ENCODE data around the gene HMGCS2. TPM values are rescaled to one million over a fixed set of nuclear protein-coding genes. Genes with fewer than 3 reads are reported as not detected.
A peak's percentile ranks its signal among the peaks of the same experiment; 100 is the strongest.

HMGCS2 gene
- total and polyA plus RNA-seq, 2 experiments from 2014 or later, result not detected

DNA sequence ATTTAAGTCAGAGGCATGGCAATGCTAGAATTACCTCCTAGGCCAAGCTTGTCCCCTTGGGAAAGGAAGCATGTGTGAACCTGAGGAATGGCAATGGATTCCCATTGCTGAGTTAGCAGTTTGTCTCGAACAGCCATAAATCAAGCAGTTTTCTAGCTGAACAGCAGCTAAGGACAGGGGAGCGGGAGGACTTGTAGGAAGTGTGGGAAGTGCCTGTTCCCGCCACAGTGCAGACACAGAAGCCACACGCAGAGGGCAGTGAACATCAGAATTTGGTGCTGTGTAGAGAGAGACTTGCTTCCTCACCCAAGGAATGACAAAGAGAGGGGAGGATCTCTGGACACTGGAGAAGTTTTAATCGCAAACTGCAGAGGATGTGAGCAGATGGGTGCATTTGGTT is 53.2 kb downstream of the HMGCS2 start:
- no peaks in the 10 kb centered on the region for H3K36me3 ChIP-seq (ENCODE audit: low read depth)
- no peaks in the 10 kb centered on the region for H3K27me3 ChIP-seq (replicated peaks; ENCODE audit: insufficient read depth)
- TF ChIP-seq EZH2 (IDR thresholded peaks at IDR 0.05; ENCODE audit: insufficient read depth, poor library complexity, severe bottlenecking) (no peak), EZH2phosphoT487 (IDR thresholded peaks at IDR 0.05; ENCODE audit: insufficient read depth, low read depth) (no peak)
- no peak overlapping the region for H3K9ac ChIP-seq
- no peak overlapping the region for H3K27ac ChIP-seq
- in situ Hi-C loops (cut with MboI), result no loop called here
- H3F3A ChIP-seq (ENCODE audit: insufficient read depth), result peaks cover 14% of the 10 kb centered on the region
- DNase-seq, result peak; percentile 36
- peaks cover 15% of the 10 kb centered on the region; the same call in 1 of the 2 replicates for H4K20me1 ChIP-seq (ENCODE audit: insufficient read depth)
- H3K4me2 ChIP-seq (ENCODE audit: unreplicated experiment), result no peak overlapping the region
- peaks cover 26% of the 10 kb centered on the region for H3K4me1 ChIP-seq (ENCODE audit: insufficient read depth)
- H2AFZ ChIP-seq, result no peak overlapping the region
- no peaks in the 10 kb centered on the region for H3K9me2 ChIP-seq (ENCODE audit: insufficient read depth)
- peaks cover 79% of the 10 kb centered on the region for H3K79me2 ChIP-seq (ENCODE audit: insufficient read depth)
- no peaks in the 10 kb centered on the region for H3K9me3 ChIP-seq (ENCODE audit: low read depth)
- no peak overlapping the region for H3K4me3 ChIP-seq
- 68% methylated on average over 5 of the region's 5 CpGs for WGBS, 2 experiments (ENCODE audit: low coverage in 1 of 2, low lambda C conversion rate in 2 of 2, missing lambda C conversion rate in 2 of 2)

DNA sequence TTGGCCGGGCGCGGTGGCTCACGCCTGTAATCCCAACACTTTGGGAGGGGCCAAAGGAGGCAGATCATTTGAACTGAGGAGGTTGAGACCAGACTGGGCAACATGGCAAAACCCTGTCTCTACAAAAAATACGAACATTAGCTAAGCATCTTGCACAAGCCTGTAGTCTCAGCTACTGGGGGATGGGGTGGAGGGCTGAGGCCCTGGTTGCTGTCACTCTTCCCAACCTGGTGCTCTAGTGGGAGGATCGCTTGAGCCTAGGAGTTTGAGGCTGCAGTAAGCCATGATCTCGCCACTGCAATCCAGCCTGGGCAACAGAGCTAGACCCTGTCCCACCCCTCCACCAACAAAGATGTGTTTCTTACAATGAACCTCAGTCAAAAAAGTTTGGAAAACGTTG is 54.1 kb downstream of the HMGCS2 start:
- in situ Hi-C loops (cut with MboI), result no loop called here
- Histone ChIP-seq H4K20me1 (ENCODE audit: insufficient read depth) (peaks cover 11% of the 10 kb centered on the region; the same call in 1 of the 2 replicates), H3K4me1 (ENCODE audit: insufficient read depth) (peaks cover 26% of the 10 kb centered on the region), H3K9ac (peak overlapping the region; percentile 92), H3K9me3 (ENCODE audit: low read depth) (no peaks in the 10 kb centered on the region), H3K36me3 (ENCODE audit: low read depth) (no peaks in the 10 kb centered on the region), H3K4me3 (peak overlapping the region; percentile 92), H3K4me2 (ENCODE audit: unreplicated experiment) (peak overlapping the region; percentile 96), H3K9me2 (ENCODE audit: insufficient read depth) (no peaks in the 10 kb centered on the region), H2AFZ (peak overlapping the region; percentile 25), H3K27ac (peak overlapping the region; percentile 82), H3K27me3 (replicated peaks; ENCODE audit: insufficient read depth) (no peaks in the 10 kb centered on the region), H3F3A (ENCODE audit: insufficient read depth) (peaks cover 14% of the 10 kb centered on the region), H3K79me2 (ENCODE audit: insufficient read depth) (peaks cover 69% of the 10 kb centered on the region)
- TF ChIP-seq EZH2 (IDR thresholded peaks at IDR 0.05; ENCODE audit: insufficient read depth, poor library complexity, severe bottlenecking) (no peak), EZH2phosphoT487 (IDR thresholded peaks at IDR 0.05; ENCODE audit: insufficient read depth, low read depth) (no peak)
- WGBS, 2 experiments (ENCODE audit: low coverage in 1 of 2, low lambda C conversion rate in 2 of 2, missing lambda C conversion rate in 2 of 2), result 51 to 56% methylated on average over 8 of the region's 8 CpGs
- DNase-seq, result peak; percentile 41

DNA sequence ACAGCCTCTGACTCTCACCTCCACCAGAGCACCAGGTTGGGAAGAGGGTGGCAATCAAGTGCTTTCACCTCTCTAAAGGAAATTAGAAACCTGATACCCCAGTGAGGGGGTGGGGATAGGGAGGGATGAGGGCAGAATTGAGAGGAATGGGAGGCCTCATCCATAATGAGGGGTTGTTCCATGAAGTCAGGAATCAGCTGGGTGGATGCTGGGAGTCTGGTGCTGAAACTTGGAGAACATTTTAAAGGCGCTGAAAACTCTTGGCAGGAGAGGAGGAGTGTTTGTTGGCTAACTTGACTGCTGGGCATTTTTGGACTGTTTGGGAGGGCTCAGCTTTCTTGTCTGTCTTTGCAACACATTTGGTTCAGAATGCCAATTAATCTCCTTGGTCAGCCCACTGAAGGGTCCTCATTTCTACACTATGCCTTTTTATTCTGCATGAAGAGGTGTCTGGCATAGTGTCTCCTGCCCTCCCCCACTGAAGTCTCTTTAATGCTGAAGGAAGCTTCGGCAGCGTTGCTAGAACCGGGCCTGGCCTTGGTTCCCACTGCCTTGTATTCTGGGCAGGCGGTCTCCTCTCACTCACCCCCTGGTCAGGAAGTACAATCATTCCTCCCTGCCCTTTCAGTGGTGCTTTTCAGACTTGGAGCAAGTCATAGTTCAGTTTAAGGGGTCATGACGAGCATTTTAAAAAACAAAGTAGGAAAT is 54.8 kb downstream of the HMGCS2 start:
- H3K27ac ChIP-seq, result peak overlapping the region; percentile 82
- 14 to 18% methylated on average over 6 of the region's 6 CpGs for WGBS, 2 experiments (ENCODE audit: low coverage in 1 of 2, low lambda C conversion rate in 2 of 2, missing lambda C conversion rate in 2 of 2)
- peak overlapping the region; percentile 45 for H2AFZ ChIP-seq
- no peaks in the 10 kb centered on the region for H3K9me3 ChIP-seq (ENCODE audit: low read depth)
- peaks cover 26% of the 10 kb centered on the region for H3K4me1 ChIP-seq (ENCODE audit: insufficient read depth)
- in situ Hi-C loops (cut with MboI), result no loop called here
- peak overlapping the region; percentile 92 for H3K9ac ChIP-seq
- H3K36me3 ChIP-seq (ENCODE audit: low read depth), result no peaks in the 10 kb centered on the region
- H3K9me2 ChIP-seq (ENCODE audit: insufficient read depth), result no peaks in the 10 kb centered on the region
- peak overlapping the region; percentile 96 for H3K4me2 ChIP-seq (ENCODE audit: unreplicated experiment)
- H3K27me3 ChIP-seq (replicated peaks; ENCODE audit: insufficient read depth), result no peaks in the 10 kb centered on the region
- TF ChIP-seq EZH2phosphoT487 (IDR thresholded peaks at IDR 0.05; ENCODE audit: insufficient read depth, low read depth) (no peak), EZH2 (IDR thresholded peaks at IDR 0.05; ENCODE audit: insufficient read depth, poor library complexity, severe bottlenecking) (no peak)
- peak overlapping the region; percentile 92 for H3K4me3 ChIP-seq
- peaks cover 62% of the 10 kb centered on the region for H3K79me2 ChIP-seq (ENCODE audit: insufficient read depth)
- peaks cover 14% of the 10 kb centered on the region for H3F3A ChIP-seq (ENCODE audit: insufficient read depth)
- peak; percentile 59 for DNase-seq
- H4K20me1 ChIP-seq (ENCODE audit: insufficient read depth), result peaks cover 11% of the 10 kb centered on the region; the same call in 1 of the 2 replicates

DNA sequence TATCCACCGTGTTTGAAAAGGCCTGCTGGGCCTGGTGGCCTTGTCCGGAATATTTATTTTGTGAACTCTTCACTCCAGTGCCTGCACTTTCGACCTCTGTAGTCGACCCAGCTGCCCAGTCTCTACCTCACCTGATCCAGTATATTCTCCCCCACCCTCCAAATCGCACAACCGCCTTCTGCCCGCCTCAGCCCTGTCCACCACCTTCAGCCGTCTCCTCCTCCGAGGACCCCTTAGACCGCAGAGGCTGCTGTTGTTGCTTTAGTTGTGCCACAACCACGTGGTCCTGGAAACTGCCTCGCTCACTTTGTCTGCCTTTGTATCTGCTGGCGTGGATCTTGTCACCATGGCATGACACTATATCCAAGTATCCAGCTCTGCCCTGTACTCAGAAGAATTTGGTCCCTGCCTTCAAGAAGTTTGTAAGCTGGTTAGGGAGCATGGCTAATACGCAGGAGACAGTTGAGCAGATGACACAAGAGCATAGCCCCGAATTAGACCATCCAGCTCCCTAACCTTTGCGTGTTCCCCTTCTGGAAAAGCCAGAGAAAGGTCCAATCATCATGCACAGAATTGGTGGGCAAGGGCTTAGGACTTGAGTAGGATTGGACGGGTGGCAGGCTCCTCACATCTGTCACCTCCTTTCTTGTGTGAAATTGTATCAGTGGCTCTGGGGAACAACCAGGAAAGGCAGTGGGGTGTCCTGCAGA is 55.5 kb downstream of the HMGCS2 start:
- no peaks in the 10 kb centered on the region for H3K9me2 ChIP-seq (ENCODE audit: insufficient read depth)
- peaks cover 26% of the 10 kb centered on the region for H3K4me1 ChIP-seq (ENCODE audit: insufficient read depth)
- peak overlapping the region; percentile 45 for H2AFZ ChIP-seq
- peaks cover 55% of the 10 kb centered on the region for H3K79me2 ChIP-seq (ENCODE audit: insufficient read depth)
- peaks cover 14% of the 10 kb centered on the region for H3F3A ChIP-seq (ENCODE audit: insufficient read depth)
- no peaks in the 10 kb centered on the region for H3K9me3 ChIP-seq (ENCODE audit: low read depth)
- peaks cover 11% of the 10 kb centered on the region; the same call in 1 of the 2 replicates for H4K20me1 ChIP-seq (ENCODE audit: insufficient read depth)
- peak overlapping the region; percentile 92 for H3K4me3 ChIP-seq
- H3K36me3 ChIP-seq (ENCODE audit: low read depth), result no peaks in the 10 kb centered on the region
- TF ChIP-seq EZH2phosphoT487 (IDR thresholded peaks at IDR 0.05; ENCODE audit: insufficient read depth, low read depth) (no peak), EZH2 (IDR thresholded peaks at IDR 0.05; ENCODE audit: insufficient read depth, poor library complexity, severe bottlenecking) (no peak)
- 8 to 9% methylated on average over 16 to 17 of the region's 17 CpGs for WGBS, 2 experiments (ENCODE audit: low coverage in 1 of 2, low lambda C conversion rate in 2 of 2, missing lambda C conversion rate in 2 of 2)
- H3K9ac ChIP-seq, result peak overlapping the region; percentile 92
- peak overlapping the region; percentile 96 for H3K4me2 ChIP-seq (ENCODE audit: unreplicated experiment)
- in situ Hi-C loops (cut with MboI), result no loop called here
- peak; percentile 67 for DNase-seq
- peak overlapping the region; percentile 82 for H3K27ac ChIP-seq
- H3K27me3 ChIP-seq (replicated peaks; ENCODE audit: insufficient read depth), result no peaks in the 10 kb centered on the region
